HepG2 (cell line): ENCODE measurements around the gene NAA38. TPM values are rescaled to one million over a fixed set of nuclear protein-coding genes. Genes with fewer than 3 reads are reported as not detected.

ENCODE experiments used
- BHLHE40 ChIP-seq: IDR thresholded peaks from 2 replicates; pipeline ENCODE4 v1.6.1; 2011; ENCODE audit warnings: low read length, improper control_type of control experiment
- CBX2 ChIP-seq, 2 experiments: fragments of 200-600 bp in 1 of 2; sonication (generic); formaldehyde crosslinking in 1 of 2; IDR thresholded peaks; 2 replicates each; pipeline versions ENCODE4 v1.7.0 to v1.8.1; 2018 to 2022; ENCODE audit warnings: low read depth in 2 of 2, low read length in 1 of 2, mild to moderate bottlenecking in 1 of 2, missing genetic modification reagents in 1 of 2
- HIVEP1 ChIP-seq: sonication (generic); formaldehyde crosslinking; IDR thresholded peaks from 2 replicates; pipeline ENCODE4 v1.4.0; 2020; ENCODE audit warnings: mild to moderate bottlenecking, missing genetic modification reagents
- HOXA3 ChIP-seq: sonication (generic); formaldehyde crosslinking; IDR thresholded peaks from 2 replicates; pipeline ENCODE4 v1.5.0; 2020; ENCODE audit warnings: missing genetic modification reagents
- KAT8 ChIP-seq: IDR thresholded peaks from 2 replicates; pipeline ENCODE4 v1.6.1; 2016; ENCODE audit warnings: missing genetic modification reagents, missing compliant biosample characterization
- KDM6A ChIP-seq: IDR thresholded peaks from 2 replicates; pipeline ENCODE4 v1.6.1; 2016; ENCODE audit warnings: low read depth
- MAFK ChIP-seq, 2 experiments: IDR thresholded peaks in 1 of 2; conservative IDR thresholded peaks in 1 of 2; 2 replicates each; pipeline ENCODE4 v1.6.1; 2011; ENCODE audit warnings: improper control_type of control experiment in 2 of 2, low read length in 2 of 2
- RBFOX2 ChIP-seq: fragments of 200-400 bp; formaldehyde crosslinking; IDR thresholded peaks from 2 replicates; pipeline ENCODE4 v1.6.1; 2017; ENCODE audit warnings: low read depth, mild to moderate bottlenecking, low read length
- SIN3B ChIP-seq: fragments of 150-350 bp; IDR thresholded peaks from 2 replicates; pipeline ENCODE4 v1.6.1; 2014; ENCODE audit warnings: low read length
- XRCC5 ChIP-seq: fragments of 200-400 bp; formaldehyde crosslinking; optimal IDR thresholded peaks from 2 replicates; pipeline ENCODE3; 2017; ENCODE audit warnings: mild to moderate bottlenecking, low read length
- ZNF343 ChIP-seq: sonication (generic); formaldehyde crosslinking; IDR thresholded peaks from 2 replicates; pipeline ENCODE4 v1.4.0; 2020; ENCODE audit warnings: mild to moderate bottlenecking, missing genetic modification reagents
- ZNF570 ChIP-seq: sonication (generic); formaldehyde crosslinking; IDR thresholded peaks from 2 replicates; pipeline ENCODE4 v1.4.0; 2020; ENCODE audit warnings: mild to moderate bottlenecking, missing genetic modification reagents, borderline replicate concordance
- ZNF660 ChIP-seq: sonication (generic); formaldehyde crosslinking; IDR thresholded peaks from 2 replicates; pipeline ENCODE4 v1.5.1; 2020; ENCODE audit warnings: mild to moderate bottlenecking, low read depth, missing genetic modification reagents, borderline replicate concordance
- polyA plus RNA-seq, 8 experiments: library from polyadenylated mRNA; depleted of rRNA in 3 of 8; stranded (reverse) in 7 of 8; unstranded in 1 of 8; fragments of >200 nt; fragmentation: Illumina TruSeq in 4 of 8; extraction: Trizol in 4 of 8; gene quantifications; 2 replicates each; pipeline versions ENCODE4 v1.2.1 to v1.2.3, GENCODE V29; 2011 to 2016; ENCODE audit warnings: low read depth in 4 of 8, missing spikeins in 1 of 8, mixed read lengths in 1 of 8; ENCODE audit not compliant: insufficient read depth in 1 of 8
- total RNA-seq, 5 experiments: library from RNA; depleted of rRNA; stranded (reverse); fragments of >200 nt; fragmentation: Illumina TruSeq; extraction: Trizol; gene quantifications; 2 replicates each; pipeline ENCODE4 v1.2.3, GENCODE V29; 2016; ENCODE audit warnings: low read depth in 1 of 5
- TF ChIP-seq, protein P1 (sequence below): fragments of 450-650 bp; IDR thresholded peaks from 2 replicates; pipeline ENCODE4 v1.6.1; 2017; ENCODE audit warnings: mild to moderate bottlenecking
- TF ChIP-seq, protein P2 (sequence below): sonication (generic); formaldehyde crosslinking; IDR thresholded peaks from 2 replicates; pipeline ENCODE4 v1.8.0; 2022; ENCODE audit warnings: mild to moderate bottlenecking, missing genetic modification reagents, moderate library complexity
- TF ChIP-seq, protein P3 (sequence below): IDR thresholded peaks from 2 replicates; pipeline ENCODE4 v1.6.1; 2016; ENCODE audit warnings: mild to moderate bottlenecking, missing biosample characterization, missing genetic modification reagents
- TF ChIP-seq, protein P4 (sequence below): sonication (generic); formaldehyde crosslinking; conservative IDR thresholded peaks from 2 replicates; pipeline ENCODE4 v1.4.0; 2020; ENCODE audit warnings: missing genetic modification reagents
- TF ChIP-seq, protein P5 (sequence below): IDR thresholded peaks from 2 replicates; pipeline ENCODE4 v1.6.1; 2018; ENCODE audit warnings: missing genetic modification reagents, mild to moderate bottlenecking, missing compliant biosample characterization
- TF ChIP-seq, protein P6 (sequence below): sonication (generic); formaldehyde crosslinking; IDR thresholded peaks from 2 replicates; pipeline ENCODE4 v1.9.0; 2021; ENCODE audit warnings: missing genetic modification reagents, borderline replicate concordance

NAA38 gene
- total and polyA plus RNA-seq, 2 of the 13 experiments (the other 11 are each of a cell fraction or from before 2014, with no cell fraction given): 46.9 to 91.6 TPM

DNA sequence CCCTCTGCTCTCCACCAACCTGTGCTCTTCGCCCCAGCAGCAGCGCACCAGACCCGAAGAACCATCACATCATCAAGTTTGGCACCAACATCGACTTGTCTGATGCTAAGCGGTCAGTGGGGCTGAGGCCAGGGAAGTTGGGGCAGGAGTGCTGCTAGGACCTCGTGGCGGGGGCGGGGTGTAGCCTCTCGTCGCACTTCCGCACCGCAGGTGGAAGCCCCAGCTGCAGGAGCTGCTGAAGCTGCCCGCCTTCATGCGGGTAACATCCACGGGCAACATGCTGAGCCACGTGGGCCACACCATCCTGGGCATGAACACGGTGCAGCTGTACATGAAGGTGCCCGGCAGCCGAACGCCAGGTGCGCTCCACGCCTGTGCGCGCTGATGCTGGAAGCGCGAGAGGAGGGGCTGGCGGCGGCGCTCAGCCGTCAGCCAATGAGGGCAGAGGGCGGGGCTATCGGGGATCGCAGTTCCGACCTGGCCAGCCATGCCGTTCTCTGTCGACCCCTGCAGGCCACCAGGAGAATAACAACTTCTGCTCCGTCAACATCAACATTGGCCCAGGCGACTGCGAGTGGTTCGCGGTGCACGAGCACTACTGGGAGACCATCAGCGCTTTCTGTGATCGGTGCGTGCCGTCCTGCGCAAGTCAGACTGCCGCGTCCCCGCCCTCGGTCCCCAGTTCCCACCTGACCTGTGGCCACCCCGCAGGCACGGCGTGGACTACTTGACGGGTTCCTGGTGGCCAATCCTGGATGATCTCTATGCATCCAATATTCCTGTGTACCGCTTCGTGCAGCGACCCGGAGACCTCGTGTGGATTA lies 5.7 kb downstream of the NAA38 start (continued):
- TF ChIP-seq CBX2 (IDR thresholded peaks at IDR 0.05; ENCODE audit: low read depth, low read length) (no peak), CBX2 (CRISPR knock-in tag; IDR thresholded peaks at IDR 0.05; ENCODE audit: low read depth) (no peak), RBFOX2 (peak; percentile 80), SIN3B (no peak), MAFK (conservative IDR thresholded peaks at IDR 0.05 in 1 of 2, IDR thresholded peaks at IDR 0.05 in 1 of 2; ENCODE audit: low read length in 2 of 2) (no peak), HOXA3 (CRISPR knock-in tag) (peak; percentile 95), HIVEP1 (CRISPR knock-in tag) (no peak), ZNF570 (CRISPR knock-in tag) (no peak), ZNF660 (CRISPR knock-in tag) (no peak), KAT8 (CRISPR knock-in tag) (no peak), KDM6A (no peak), BHLHE40 (peak; percentile 45; the same call in 1 of the 2 replicates), XRCC5 (peak; percentile 76), ZNF343 (CRISPR knock-in tag) (no peak)
- TF ChIP-seq, protein P1, sequence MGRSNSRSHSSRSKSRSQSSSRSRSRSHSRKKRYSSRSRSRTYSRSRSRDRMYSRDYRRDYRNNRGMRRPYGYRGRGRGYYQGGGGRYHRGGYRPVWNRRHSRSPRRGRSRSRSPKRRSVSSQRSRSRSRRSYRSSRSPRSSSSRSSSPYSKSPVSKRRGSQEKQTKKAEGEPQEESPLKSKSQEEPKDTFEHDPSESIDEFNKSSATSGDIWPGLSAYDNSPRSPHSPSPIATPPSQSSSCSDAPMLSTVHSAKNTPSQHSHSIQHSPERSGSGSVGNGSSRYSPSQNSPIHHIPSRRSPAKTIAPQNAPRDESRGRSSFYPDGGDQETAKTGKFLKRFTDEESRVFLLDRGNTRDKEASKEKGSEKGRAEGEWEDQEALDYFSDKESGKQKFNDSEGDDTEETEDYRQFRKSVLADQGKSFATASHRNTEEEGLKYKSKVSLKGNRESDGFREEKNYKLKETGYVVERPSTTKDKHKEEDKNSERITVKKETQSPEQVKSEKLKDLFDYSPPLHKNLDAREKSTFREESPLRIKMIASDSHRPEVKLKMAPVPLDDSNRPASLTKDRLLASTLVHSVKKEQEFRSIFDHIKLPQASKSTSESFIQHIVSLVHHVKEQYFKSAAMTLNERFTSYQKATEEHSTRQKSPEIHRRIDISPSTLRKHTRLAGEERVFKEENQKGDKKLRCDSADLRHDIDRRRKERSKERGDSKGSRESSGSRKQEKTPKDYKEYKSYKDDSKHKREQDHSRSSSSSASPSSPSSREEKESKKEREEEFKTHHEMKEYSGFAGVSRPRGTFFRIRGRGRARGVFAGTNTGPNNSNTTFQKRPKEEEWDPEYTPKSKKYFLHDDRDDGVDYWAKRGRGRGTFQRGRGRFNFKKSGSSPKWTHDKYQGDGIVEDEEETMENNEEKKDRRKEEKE: no peak
- TF ChIP-seq, protein P2, sequence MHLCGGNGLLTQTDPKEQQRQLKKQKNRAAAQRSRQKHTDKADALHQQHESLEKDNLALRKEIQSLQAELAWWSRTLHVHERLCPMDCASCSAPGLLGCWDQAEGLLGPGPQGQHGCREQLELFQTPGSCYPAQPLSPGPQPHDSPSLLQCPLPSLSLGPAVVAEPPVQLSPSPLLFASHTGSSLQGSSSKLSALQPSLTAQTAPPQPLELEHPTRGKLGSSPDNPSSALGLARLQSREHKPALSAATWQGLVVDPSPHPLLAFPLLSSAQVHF (CRISPR knock-in tag): no peak
- TF ChIP-seq, protein P3, sequence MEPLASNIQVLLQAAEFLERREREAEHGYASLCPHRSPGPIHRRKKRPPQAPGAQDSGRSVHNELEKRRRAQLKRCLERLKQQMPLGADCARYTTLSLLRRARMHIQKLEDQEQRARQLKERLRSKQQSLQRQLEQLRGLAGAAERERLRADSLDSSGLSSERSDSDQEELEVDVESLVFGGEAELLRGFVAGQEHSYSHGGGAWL (CRISPR knock-in tag): no peak; the same call in 1 of the 2 replicates
- TF ChIP-seq, protein P4, sequence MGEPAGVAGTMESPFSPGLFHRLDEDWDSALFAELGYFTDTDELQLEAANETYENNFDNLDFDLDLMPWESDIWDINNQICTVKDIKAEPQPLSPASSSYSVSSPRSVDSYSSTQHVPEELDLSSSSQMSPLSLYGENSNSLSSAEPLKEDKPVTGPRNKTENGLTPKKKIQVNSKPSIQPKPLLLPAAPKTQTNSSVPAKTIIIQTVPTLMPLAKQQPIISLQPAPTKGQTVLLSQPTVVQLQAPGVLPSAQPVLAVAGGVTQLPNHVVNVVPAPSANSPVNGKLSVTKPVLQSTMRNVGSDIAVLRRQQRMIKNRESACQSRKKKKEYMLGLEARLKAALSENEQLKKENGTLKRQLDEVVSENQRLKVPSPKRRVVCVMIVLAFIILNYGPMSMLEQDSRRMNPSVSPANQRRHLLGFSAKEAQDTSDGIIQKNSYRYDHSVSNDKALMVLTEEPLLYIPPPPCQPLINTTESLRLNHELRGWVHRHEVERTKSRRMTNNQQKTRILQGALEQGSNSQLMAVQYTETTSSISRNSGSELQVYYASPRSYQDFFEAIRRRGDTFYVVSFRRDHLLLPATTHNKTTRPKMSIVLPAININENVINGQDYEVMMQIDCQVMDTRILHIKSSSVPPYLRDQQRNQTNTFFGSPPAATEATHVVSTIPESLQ (CRISPR knock-in tag): no peak
- TF ChIP-seq, protein P5, sequence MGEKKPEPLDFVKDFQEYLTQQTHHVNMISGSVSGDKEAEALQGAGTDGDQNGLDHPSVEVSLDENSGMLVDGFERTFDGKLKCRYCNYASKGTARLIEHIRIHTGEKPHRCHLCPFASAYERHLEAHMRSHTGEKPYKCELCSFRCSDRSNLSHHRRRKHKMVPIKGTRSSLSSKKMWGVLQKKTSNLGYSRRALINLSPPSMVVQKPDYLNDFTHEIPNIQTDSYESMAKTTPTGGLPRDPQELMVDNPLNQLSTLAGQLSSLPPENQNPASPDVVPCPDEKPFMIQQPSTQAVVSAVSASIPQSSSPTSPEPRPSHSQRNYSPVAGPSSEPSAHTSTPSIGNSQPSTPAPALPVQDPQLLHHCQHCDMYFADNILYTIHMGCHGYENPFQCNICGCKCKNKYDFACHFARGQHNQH (CRISPR knock-in tag): no peak
- TF ChIP-seq, protein P6, sequence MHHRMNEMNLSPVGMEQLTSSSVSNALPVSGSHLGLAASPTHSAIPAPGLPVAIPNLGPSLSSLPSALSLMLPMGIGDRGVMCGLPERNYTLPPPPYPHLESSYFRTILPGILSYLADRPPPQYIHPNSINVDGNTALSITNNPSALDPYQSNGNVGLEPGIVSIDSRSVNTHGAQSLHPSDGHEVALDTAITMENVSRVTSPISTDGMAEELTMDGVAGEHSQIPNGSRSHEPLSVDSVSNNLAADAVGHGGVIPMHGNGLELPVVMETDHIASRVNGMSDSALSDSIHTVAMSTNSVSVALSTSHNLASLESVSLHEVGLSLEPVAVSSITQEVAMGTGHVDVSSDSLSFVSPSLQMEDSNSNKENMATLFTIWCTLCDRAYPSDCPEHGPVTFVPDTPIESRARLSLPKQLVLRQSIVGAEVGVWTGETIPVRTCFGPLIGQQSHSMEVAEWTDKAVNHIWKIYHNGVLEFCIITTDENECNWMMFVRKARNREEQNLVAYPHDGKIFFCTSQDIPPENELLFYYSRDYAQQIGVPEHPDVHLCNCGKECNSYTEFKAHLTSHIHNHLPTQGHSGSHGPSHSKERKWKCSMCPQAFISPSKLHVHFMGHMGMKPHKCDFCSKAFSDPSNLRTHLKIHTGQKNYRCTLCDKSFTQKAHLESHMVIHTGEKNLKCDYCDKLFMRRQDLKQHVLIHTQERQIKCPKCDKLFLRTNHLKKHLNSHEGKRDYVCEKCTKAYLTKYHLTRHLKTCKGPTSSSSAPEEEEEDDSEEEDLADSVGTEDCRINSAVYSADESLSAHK (CRISPR knock-in tag): no peak
